ENCODE data around the gene CEP250. TPM values are rescaled to one million over a fixed set of nuclear protein-coding genes. Genes with fewer than 3 reads are reported as not detected.

Gene CEP250
- total and polyA plus RNA-seq, 2 experiments from 2014 or later, result 15.5 to 21.7 TPM

DNA sequence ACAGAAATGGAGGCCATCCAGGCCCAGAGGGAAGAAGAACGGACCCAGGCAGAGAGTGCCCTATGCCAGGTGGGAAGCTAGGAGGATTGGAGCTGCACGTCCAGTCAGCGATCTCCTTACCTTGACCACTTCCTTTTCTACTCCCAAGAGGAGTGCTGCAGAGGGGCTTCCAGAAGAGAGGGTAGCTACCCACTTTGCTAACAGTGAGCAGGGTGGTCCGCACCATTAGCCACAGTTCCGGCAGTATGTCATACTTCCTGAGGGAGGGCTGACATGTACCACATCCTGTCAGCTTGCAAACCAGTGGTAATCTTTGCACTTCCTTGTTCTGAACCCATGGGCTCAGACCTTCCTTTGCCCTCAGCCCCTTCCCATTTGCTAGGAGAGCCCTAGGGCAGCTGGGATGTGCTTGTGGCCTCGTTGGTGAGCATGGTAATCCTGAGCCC, 35.4 kb downstream of the CEP250 start:
- TF ChIP-seq EZH2phosphoT487 (IDR thresholded peaks at IDR 0.05; ENCODE audit: insufficient read depth, low read depth) (no peak), EZH2 (IDR thresholded peaks at IDR 0.05; ENCODE audit: insufficient read depth, poor library complexity, severe bottlenecking) (no peak)

DNA sequence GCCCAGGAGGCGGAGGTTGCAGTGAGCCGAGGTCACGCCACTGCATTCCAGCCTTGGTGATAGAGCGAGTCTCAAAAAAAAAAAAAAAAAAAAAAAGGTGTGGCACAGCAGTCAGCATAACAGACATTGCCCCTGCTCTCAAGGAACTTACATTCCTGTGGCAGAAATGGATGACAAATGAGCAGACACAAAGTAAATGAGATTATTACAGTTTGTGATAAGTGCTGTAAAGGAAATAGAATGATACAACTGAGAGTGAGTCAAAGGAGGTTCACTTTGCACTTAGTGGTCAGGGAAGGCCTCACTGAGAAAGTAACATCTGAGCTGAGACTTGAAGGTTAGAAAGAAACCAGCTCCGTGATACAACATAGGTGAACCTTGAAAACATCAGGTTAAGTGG, 36.4 kb downstream of the CEP250 start:
- Histone ChIP-seq H3K27me3 (replicated peaks; ENCODE audit: insufficient read depth) (no peaks in the 10 kb centered on the region), H3K4me1 (ENCODE audit: insufficient read depth) (no peaks in the 10 kb centered on the region), H3K4me3 (no peak overlapping the region), H3K9me3 (ENCODE audit: low read depth) (no peaks in the 10 kb centered on the region), H2AFZ (no peak overlapping the region), H3K27ac (no peak overlapping the region), H3K9me2 (ENCODE audit: insufficient read depth) (no peaks in the 10 kb centered on the region), H3K4me2 (ENCODE audit: unreplicated experiment) (no peak overlapping the region), H4K20me1 (ENCODE audit: insufficient read depth) (no peaks in the 10 kb centered on the region), H3F3A (ENCODE audit: insufficient read depth) (no peaks in the 10 kb centered on the region), H3K79me2 (ENCODE audit: insufficient read depth) (no peaks in the 10 kb centered on the region), H3K9ac (no peak overlapping the region), H3K36me3 (ENCODE audit: low read depth) (peaks cover 10% of the 10 kb centered on the region; the same call in 1 of the 2 replicates)
- DNase-seq, result no peak
- WGBS, 2 experiments (ENCODE audit: low coverage in 1 of 2, low lambda C conversion rate in 2 of 2, missing lambda C conversion rate in 2 of 2), result 97 to 100% methylated on average over 3 to 5 of the region's 5 CpGs
- TF ChIP-seq EZH2 (IDR thresholded peaks at IDR 0.05; ENCODE audit: insufficient read depth, poor library complexity, severe bottlenecking) (no peak), EZH2phosphoT487 (IDR thresholded peaks at IDR 0.05; ENCODE audit: insufficient read depth, low read depth) (no peak)
- in situ Hi-C loops (cut with MboI), result no loop called here

More for the DNA sequence above, 35.4 kb downstream of the CEP250 start:
- H3K4me3 ChIP-seq, result no peak overlapping the region
- H2AFZ ChIP-seq, result no peak overlapping the region
- DNase-seq, result no peak
- H3K4me2 ChIP-seq (ENCODE audit: unreplicated experiment), result no peak overlapping the region
- no peaks in the 10 kb centered on the region for H3K9me3 ChIP-seq (ENCODE audit: low read depth)
- in situ Hi-C loops (cut with MboI), result no loop called here
- no peaks in the 10 kb centered on the region for H3K79me2 ChIP-seq (ENCODE audit: insufficient read depth)
- H3K9ac ChIP-seq, result no peak overlapping the region
- no peak overlapping the region for H3K27ac ChIP-seq
- H4K20me1 ChIP-seq (ENCODE audit: insufficient read depth), result no peaks in the 10 kb centered on the region
- H3K4me1 ChIP-seq (ENCODE audit: insufficient read depth), result no peaks in the 10 kb centered on the region
- H3K36me3 ChIP-seq (ENCODE audit: low read depth), result peaks cover 13% of the 10 kb centered on the region; the same call in 1 of the 2 replicates
- H3K27me3 ChIP-seq (replicated peaks; ENCODE audit: insufficient read depth), result no peaks in the 10 kb centered on the region
- H3K9me2 ChIP-seq (ENCODE audit: insufficient read depth), result no peaks in the 10 kb centered on the region
- WGBS, 2 experiments (ENCODE audit: low coverage in 1 of 2, low lambda C conversion rate in 2 of 2, missing lambda C conversion rate in 2 of 2), result 96 to 97% methylated on average over 6 of the region's 6 CpGs
- no peaks in the 10 kb centered on the region for H3F3A ChIP-seq (ENCODE audit: insufficient read depth)

DNA sequence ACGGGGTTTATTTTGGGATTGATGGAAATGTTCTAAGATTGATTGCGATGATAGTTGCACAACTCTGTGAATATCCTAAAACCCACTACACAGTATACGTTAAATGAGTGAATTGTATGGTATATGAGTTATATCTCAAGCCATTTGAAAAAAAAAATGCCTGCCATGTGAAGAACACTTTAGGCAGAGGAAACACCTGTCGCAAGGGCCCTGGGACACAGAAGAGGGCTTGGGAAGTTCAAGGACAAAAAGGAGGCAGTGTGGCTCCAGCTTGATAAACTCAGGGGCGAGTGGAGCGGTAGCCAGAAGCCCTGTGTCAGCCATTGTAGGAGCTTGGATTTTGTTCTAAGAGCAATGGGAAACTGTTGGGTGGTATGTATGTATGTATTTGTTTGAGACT, 37.0 kb downstream of the CEP250 start:
- Histone ChIP-seq H3F3A (ENCODE audit: insufficient read depth) (no peaks in the 10 kb centered on the region), H3K79me2 (ENCODE audit: insufficient read depth) (no peaks in the 10 kb centered on the region), H3K4me2 (ENCODE audit: unreplicated experiment) (no peak overlapping the region), H3K27me3 (replicated peaks; ENCODE audit: insufficient read depth) (no peaks in the 10 kb centered on the region), H3K4me3 (no peak overlapping the region), H3K27ac (no peak overlapping the region), H4K20me1 (ENCODE audit: insufficient read depth) (no peaks in the 10 kb centered on the region), H3K9me2 (ENCODE audit: insufficient read depth) (no peaks in the 10 kb centered on the region), H3K9me3 (ENCODE audit: low read depth) (no peaks in the 10 kb centered on the region), H2AFZ (no peak overlapping the region), H3K9ac (no peak overlapping the region), H3K36me3 (ENCODE audit: low read depth) (peaks cover 9% of the 10 kb centered on the region; the same call in 1 of the 2 replicates), H3K4me1 (ENCODE audit: insufficient read depth) (no peaks in the 10 kb centered on the region)
- TF ChIP-seq EZH2 (IDR thresholded peaks at IDR 0.05; ENCODE audit: insufficient read depth, poor library complexity, severe bottlenecking), result no peak
- no peak for TF ChIP-seq EZH2phosphoT487 (IDR thresholded peaks at IDR 0.05; ENCODE audit: insufficient read depth, low read depth)
- in situ Hi-C loops (cut with MboI), result no loop called here
- WGBS, 2 experiments (ENCODE audit: low coverage in 1 of 2, low lambda C conversion rate in 2 of 2, missing lambda C conversion rate in 2 of 2), result 98 to 99% methylated on average over 6 of the region's 6 CpGs
- no peak for DNase-seq

DNA sequence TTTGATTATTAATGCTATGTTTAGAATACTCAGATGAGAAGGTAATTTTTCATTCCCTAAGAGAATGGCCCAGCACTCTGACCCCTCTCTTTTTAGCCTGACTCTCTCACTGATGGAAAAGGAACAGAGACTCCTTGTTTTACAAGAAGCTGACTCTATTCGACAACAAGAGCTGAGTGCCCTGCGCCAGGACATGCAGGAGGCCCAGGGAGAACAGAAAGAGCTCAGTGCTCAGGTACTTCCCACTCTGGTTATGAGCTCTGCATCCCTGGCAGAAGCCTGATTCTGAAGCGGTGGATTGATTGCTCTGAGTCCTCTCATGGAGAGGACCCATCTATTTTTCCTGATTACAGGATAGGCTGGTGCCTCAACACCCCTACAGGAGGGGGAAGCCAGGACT, 41.1 kb downstream of the CEP250 start:
- H3K4me2 ChIP-seq (ENCODE audit: unreplicated experiment), result no peak overlapping the region
- WGBS, 2 experiments (ENCODE audit: low coverage in 1 of 2, low lambda C conversion rate in 2 of 2, missing lambda C conversion rate in 2 of 2), result 97 to 100% methylated on average over 3 of the region's 3 CpGs

More for the DNA sequence above, 41.1 kb downstream of the CEP250 start:
- Histone ChIP-seq H3K27me3 (replicated peaks; ENCODE audit: insufficient read depth) (no peaks in the 10 kb centered on the region), H3K4me3 (no peak overlapping the region), H3K9me3 (ENCODE audit: low read depth) (no peaks in the 10 kb centered on the region), H3K9ac (no peak overlapping the region), H3K36me3 (ENCODE audit: low read depth) (peaks cover 12% of the 10 kb centered on the region; the same call in 1 of the 2 replicates), H2AFZ (no peak overlapping the region), H3K27ac (no peak overlapping the region), H3F3A (ENCODE audit: insufficient read depth) (no peaks in the 10 kb centered on the region), H4K20me1 (ENCODE audit: insufficient read depth) (no peaks in the 10 kb centered on the region), H3K4me1 (ENCODE audit: insufficient read depth) (no peaks in the 10 kb centered on the region), H3K9me2 (ENCODE audit: insufficient read depth) (no peaks in the 10 kb centered on the region), H3K79me2 (ENCODE audit: insufficient read depth) (no peaks in the 10 kb centered on the region)
- in situ Hi-C loops (cut with MboI), result no loop called here
- TF ChIP-seq EZH2phosphoT487 (IDR thresholded peaks at IDR 0.05; ENCODE audit: insufficient read depth, low read depth) (no peak), EZH2 (IDR thresholded peaks at IDR 0.05; ENCODE audit: insufficient read depth, poor library complexity, severe bottlenecking) (no peak)
- DNase-seq, result no peak

All from GM23248 (cell line).